ENCODE measurements around the gene KRT8. TPM values are rescaled to one million over a fixed set of nuclear protein-coding genes. Genes with fewer than 3 reads are reported as not detected.

KRT8 gene
- total and polyA plus RNA-seq, 2 of the 13 experiments (the other 11 are each of a cell fraction or from before 2014, with no cell fraction given), result 498 to 718 TPM

GRCh38 chr12:52951126-52951525 is 46.2 kb upstream of the KRT8 start:
- Histone ChIP-seq H3K79me2 (ENCODE audit: insufficient read depth, low read length) (peaks cover 31% of the 10 kb centered on the region), H3K9ac (ENCODE audit: insufficient read depth, low read depth, low read length) (peak overlapping the region; percentile 100; the same call in 1 of the 2 replicates), H3K36me3 (replicated peaks in 1 of 2; ENCODE audit: control insufficient read depth in 1 of 2, insufficient read depth in 2 of 2, low read length in 2 of 2) (peaks cover 10 to 31% of the 10 kb centered on the region in 2 experiments), H3K4me3 (replicated peaks in 1 of 3; ENCODE audit: insufficient read depth in 1 of 3, low read depth in 2 of 3, low read length in 3 of 3) (peak overlapping the region; percentile 88 to 100 (median 99); a peak in 5 of 6 replicates), H4K20me1 (ENCODE audit: insufficient read depth, low read length) (peaks cover 32% of the 10 kb centered on the region), H2AFZ (ENCODE audit: low read length) (no peak overlapping the region), H3K4me1 (ENCODE audit: insufficient read depth, low read length) (peaks cover 57% of the 10 kb centered on the region), H3K27ac (ENCODE audit: extremely low read length, insufficient read depth, low read length) (peak overlapping the region; percentile 100), H3K27me3 (ENCODE audit: control insufficient read depth in 1 of 2, insufficient read depth in 2 of 2, low read length in 2 of 2) (peaks cover 0 to 2% of the 10 kb centered on the region in 2 experiments; a peak in 1 of 5 replicates), H3K4me2 (ENCODE audit: low read depth, low read length) (peak overlapping the region; percentile 99), H3K9me3 (ENCODE audit: low read length) (no peaks in the 10 kb centered on the region)
- POLR2A ChIA-PET, result interaction anchor here (1.0 to 9.8 kb wide), 7 partner anchors 9 to 67 kb away, joined by 3 to 437 read pairs (median 9); partner anchors contain the start of gene KRT8
- DNase-seq (ENCODE audit: low spot score) (no peak), ATAC-seq (no peak), FAIRE-seq (no peak)
- no TSS peak for BruUV-seq (replicated peaks)
- peak; percentile 18; the same call in 1 of the 2 replicates for TF ChIP-seq RBFOX2 (IDR thresholded peaks at IDR 0.05; ENCODE audit: low read depth, low read length)
- TF ChIP-seq ZFX (CRISPR knock-in tag; IDR thresholded peaks at IDR 0.05; ENCODE audit: low read depth), result no peak
- TF ChIP-seq POLR2A (IDR thresholded peaks at IDR 0.05; ENCODE audit: insufficient read depth in 1 of 2, low read depth in 2 of 2, low read length in 2 of 2), result peak in 1 of 2 experiments; percentile 14; a peak in 1 of 4 replicates
- no peak for TF ChIP-seq IRX3 (CRISPR knock-in tag; IDR thresholded peaks at IDR 0.05; ENCODE audit: borderline replicate concordance, low read depth)
- 94% methylated on average over 1 of the region's 1 CpG for WGBS (ENCODE audit: low lambda C conversion rate)
- in situ Hi-C loops (cut with HindIII; ENCODE audit: extremely low pct_ligation_motif_present, low pct_unique_long_range_greater_than_20kb), result no loop called here
- intact Hi-C loops (cut with micrococcal nuclease; ENCODE audit: unreplicated experiment), result no loop called here
- CTCF ChIA-PET (ENCODE audit: low intra/inter-chr PET ratio, low total read pairs), result no interaction called here

GRCh38 chr12:52950553-52950952 is 45.7 kb upstream of the KRT8 start:
- DNase-seq (ENCODE audit: low spot score), result no peak
- Histone ChIP-seq H3K4me1 (ENCODE audit: insufficient read depth, low read length) (peaks cover 59% of the 10 kb centered on the region), H2AFZ (ENCODE audit: low read length) (no peak overlapping the region), H3K79me2 (ENCODE audit: insufficient read depth, low read length) (peaks cover 31% of the 10 kb centered on the region), H4K20me1 (ENCODE audit: insufficient read depth, low read length) (peaks cover 32% of the 10 kb centered on the region), H3K27me3 (ENCODE audit: control insufficient read depth in 1 of 2, insufficient read depth in 2 of 2, low read length in 2 of 2) (peaks cover 0 to 2% of the 10 kb centered on the region in 2 experiments; a peak in 1 of 5 replicates), H3K4me3 (replicated peaks in 1 of 3; ENCODE audit: insufficient read depth in 1 of 3, low read depth in 2 of 3, low read length in 3 of 3) (peak overlapping the region; percentile 88 to 100 (median 99)), H3K9ac (ENCODE audit: insufficient read depth, low read depth, low read length) (peak overlapping the region; percentile 100), H3K36me3 (replicated peaks in 1 of 2; ENCODE audit: control insufficient read depth in 1 of 2, insufficient read depth in 2 of 2, low read length in 2 of 2) (peaks cover 10 to 31% of the 10 kb centered on the region in 2 experiments), H3K4me2 (ENCODE audit: low read depth, low read length) (peak overlapping the region; percentile 99), H3K9me3 (ENCODE audit: low read length) (no peaks in the 10 kb centered on the region), H3K27ac (ENCODE audit: extremely low read length, insufficient read depth, low read length) (peak overlapping the region; percentile 100)
- FAIRE-seq, result no peak
- ChIA-PET CTCF (ENCODE audit: low intra/inter-chr PET ratio, low total read pairs) (interaction anchor here (1.2 to 1.3 kb wide), 2 partner anchors 31 to 46 kb away, joined by 3 to 8 read pairs; partner anchors contain the start of gene KRT8), POLR2A (interaction anchor here (0.6 to 9.8 kb wide), 11 partner anchors 9 to 97 kb away, joined by 3 to 437 read pairs (median 5); partner anchors contain the start of gene KRT8)
- in situ Hi-C loops (cut with HindIII; ENCODE audit: extremely low pct_ligation_motif_present, low pct_unique_long_range_greater_than_20kb) (no loop called here), intact Hi-C loops (cut with micrococcal nuclease; ENCODE audit: unreplicated experiment) (no loop called here)
- ATAC-seq, result no peak
- 49% methylated on average over 4 of the region's 7 CpGs for whole genome bisulfite sequencing (ENCODE audit: low lambda C conversion rate)
- no TSS peak for BruUV-seq (replicated peaks)
- TF ChIP-seq KDM2A (CRISPR knock-in tag; IDR thresholded peaks at IDR 0.05; ENCODE audit: borderline replicate concordance, low read depth) (no peak), PRMT3 (CRISPR knock-in tag; IDR thresholded peaks at IDR 0.05; ENCODE audit: borderline replicate concordance, low read depth) (no peak), REL (CRISPR knock-in tag; conservative IDR thresholded peaks at IDR 0.05) (no peak), HIVEP1 (CRISPR knock-in tag; IDR thresholded peaks at IDR 0.05) (no peak), HNRNPLL (IDR thresholded peaks at IDR 0.05; ENCODE audit: low read depth, low read length, poor library complexity, severe bottlenecking) (no peak), ZSCAN22 (CRISPR knock-in tag; IDR thresholded peaks at IDR 0.05) (no peak), ZNF629 (CRISPR knock-in tag; conservative IDR thresholded peaks at IDR 0.05) (no peak), GMEB2 (CRISPR knock-in tag; IDR thresholded peaks at IDR 0.05; ENCODE audit: low read depth) (no peak), ZBTB43 (CRISPR knock-in tag; conservative IDR thresholded peaks at IDR 0.05) (no peak), ATF7-NPFF (CRISPR knock-in tag; IDR thresholded peaks at IDR 0.05; ENCODE audit: low read depth) (no peak), ZNF460 (CRISPR knock-in tag; IDR thresholded peaks at IDR 0.05; ENCODE audit: borderline replicate concordance) (no peak)
